Astrocyte of the cerebellum (primary cell): ENCODE measurements around the gene IL12RB2.

Experiments
- DNase-seq: peaks from one replicate; pipeline ENCODE4 v3.0.0-alpha.2; 2011; ENCODE audit warnings: low read depth
- H3K4me3 ChIP-seq: 2 replicates; pipeline ENCODE4 v1.5.1; 2011; ENCODE audit warnings: mild to moderate bottlenecking, low read depth, low read length, moderate library complexity
- in situ Hi-C: cut with HindIII; loops from 2 replicates; pipeline ENCODE4 v1.10.0; 2017; ENCODE audit warnings: low sequenced_read_pairs
- TF ChIP-seq, protein P1 (sequence below): IDR thresholded peaks from 2 replicates; pipeline ENCODE4 v1.5.1; 2012; ENCODE audit warnings: low read length, low read depth, moderate library complexity, mild to moderate bottlenecking; ENCODE audit errors: missing control alignments

The IL12RB2 gene

GRCh38 chr1:67339623-67340343, 32.1 kb downstream of the IL12RB2 start:
- no peak overlapping the region for H3K4me3 ChIP-seq
- in situ Hi-C loops = no loop called here
- DNase-seq = peak; percentile 13
- TF ChIP-seq, protein P1, sequence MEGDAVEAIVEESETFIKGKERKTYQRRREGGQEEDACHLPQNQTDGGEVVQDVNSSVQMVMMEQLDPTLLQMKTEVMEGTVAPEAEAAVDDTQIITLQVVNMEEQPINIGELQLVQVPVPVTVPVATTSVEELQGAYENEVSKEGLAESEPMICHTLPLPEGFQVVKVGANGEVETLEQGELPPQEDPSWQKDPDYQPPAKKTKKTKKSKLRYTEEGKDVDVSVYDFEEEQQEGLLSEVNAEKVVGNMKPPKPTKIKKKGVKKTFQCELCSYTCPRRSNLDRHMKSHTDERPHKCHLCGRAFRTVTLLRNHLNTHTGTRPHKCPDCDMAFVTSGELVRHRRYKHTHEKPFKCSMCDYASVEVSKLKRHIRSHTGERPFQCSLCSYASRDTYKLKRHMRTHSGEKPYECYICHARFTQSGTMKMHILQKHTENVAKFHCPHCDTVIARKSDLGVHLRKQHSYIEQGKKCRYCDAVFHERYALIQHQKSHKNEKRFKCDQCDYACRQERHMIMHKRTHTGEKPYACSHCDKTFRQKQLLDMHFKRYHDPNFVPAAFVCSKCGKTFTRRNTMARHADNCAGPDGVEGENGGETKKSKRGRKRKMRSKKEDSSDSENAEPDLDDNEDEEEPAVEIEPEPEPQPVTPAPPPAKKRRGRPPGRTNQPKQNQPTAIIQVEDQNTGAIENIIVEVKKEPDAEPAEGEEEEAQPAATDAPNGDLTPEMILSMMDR = no peak

GRCh38 chr1:67342076-67342890, 34.6 kb downstream of the IL12RB2 start:
- no peak overlapping the region for H3K4me3 ChIP-seq
- in situ Hi-C loops = no loop called here
- TF ChIP-seq, protein P1 = no peak
- no peak for DNase-seq

DNA sequence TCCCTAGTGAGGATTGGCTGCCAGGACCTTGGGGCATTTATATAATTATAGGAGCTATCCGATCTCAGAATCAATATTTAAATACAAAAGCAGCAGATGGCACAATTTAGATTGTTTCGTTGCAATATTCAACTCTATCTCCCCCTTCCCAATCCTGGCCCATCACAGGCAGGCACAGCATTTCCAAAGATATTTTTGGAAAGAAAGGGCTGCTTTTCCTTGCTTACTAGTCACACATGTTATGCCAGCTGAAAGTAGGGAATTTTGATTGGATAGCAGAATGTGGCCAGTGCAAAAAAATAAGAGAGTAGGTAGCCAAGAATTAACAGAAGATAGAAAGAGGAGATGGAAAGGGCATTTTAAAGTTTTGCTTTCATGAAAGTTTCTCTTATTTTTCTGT, 37.9 kb downstream of the IL12RB2 start:
- in situ Hi-C loops = loop anchor here (5.0 kb wide), 2 partner anchors 82 to 157 kb away; no protein-coding TSS in a partner anchor

GRCh38 chr1:67346982-67347381, 39.3 kb downstream of the IL12RB2 start:
- TF ChIP-seq, protein P1 = no peak
- no peak for DNase-seq
- H3K4me3 ChIP-seq = no peak overlapping the region
- in situ Hi-C loops = loop anchor here (5.0 kb wide), 2 partner anchors 80 to 155 kb away; no protein-coding TSS in a partner anchor

More for the DNA sequence above, 37.9 kb downstream of the IL12RB2 start:
- no peak overlapping the region for H3K4me3 ChIP-seq
- DNase-seq = no peak
- TF ChIP-seq, protein P1 = no peak

DNA sequence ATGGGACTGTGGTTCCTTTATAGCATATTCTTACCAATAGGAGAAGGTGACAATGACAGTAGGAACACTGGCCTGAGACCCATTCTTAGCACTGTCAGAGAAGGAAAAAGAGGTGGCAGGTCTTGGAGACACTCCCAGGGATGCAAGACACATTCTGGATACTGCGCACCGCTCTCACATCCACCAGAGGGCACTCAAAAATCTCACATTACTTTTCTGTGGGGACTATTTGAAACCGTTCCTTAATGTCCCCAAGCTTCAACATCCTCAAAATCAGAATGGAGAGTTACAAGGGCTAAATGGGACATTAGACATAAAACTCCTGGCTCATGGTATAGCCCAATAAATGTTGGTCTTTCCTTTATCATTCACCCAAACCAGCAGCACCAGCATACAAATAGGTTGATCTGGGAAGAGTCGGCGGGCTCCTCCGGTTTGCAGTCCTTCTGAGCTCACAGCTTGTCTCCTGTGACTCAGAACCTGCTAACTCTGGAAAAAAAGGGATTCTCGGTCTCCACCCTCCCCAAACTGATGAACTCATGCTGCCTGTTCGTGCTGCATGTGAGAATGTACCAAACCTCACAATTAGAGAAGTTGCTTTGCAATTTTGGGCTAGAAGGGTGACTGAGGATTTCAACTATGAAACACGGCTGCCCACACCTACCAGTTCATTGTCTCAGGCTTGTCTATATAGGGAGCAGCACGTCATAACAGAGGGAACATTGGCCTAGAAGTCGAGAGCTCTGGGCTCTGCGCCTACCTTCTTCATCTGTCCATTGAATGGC, 40.2 kb downstream of the IL12RB2 start:
- peak overlapping the region; percentile 10 for H3K4me3 ChIP-seq
- TF ChIP-seq, protein P1 = peak; percentile 86
- DNase-seq = peak; percentile 56
- in situ Hi-C loops = loop anchor here (5.0 kb wide), 2 partner anchors 79 to 154 kb away; no protein-coding TSS in a partner anchor
